Stimulated activated CD4-positive, alpha-beta T cell treated with anti-CD3 and anti-CD28 coated beads, Interleukin-15, amount 100 ng/mL, for 24 hours (primary cell): ENCODE data around the gene IGLON5.

Source experiments
- DNase-seq: peaks from one replicate; pipeline ENCODE4 v3.0.0-alpha.2; 2020

Gene IGLON5

DNA sequence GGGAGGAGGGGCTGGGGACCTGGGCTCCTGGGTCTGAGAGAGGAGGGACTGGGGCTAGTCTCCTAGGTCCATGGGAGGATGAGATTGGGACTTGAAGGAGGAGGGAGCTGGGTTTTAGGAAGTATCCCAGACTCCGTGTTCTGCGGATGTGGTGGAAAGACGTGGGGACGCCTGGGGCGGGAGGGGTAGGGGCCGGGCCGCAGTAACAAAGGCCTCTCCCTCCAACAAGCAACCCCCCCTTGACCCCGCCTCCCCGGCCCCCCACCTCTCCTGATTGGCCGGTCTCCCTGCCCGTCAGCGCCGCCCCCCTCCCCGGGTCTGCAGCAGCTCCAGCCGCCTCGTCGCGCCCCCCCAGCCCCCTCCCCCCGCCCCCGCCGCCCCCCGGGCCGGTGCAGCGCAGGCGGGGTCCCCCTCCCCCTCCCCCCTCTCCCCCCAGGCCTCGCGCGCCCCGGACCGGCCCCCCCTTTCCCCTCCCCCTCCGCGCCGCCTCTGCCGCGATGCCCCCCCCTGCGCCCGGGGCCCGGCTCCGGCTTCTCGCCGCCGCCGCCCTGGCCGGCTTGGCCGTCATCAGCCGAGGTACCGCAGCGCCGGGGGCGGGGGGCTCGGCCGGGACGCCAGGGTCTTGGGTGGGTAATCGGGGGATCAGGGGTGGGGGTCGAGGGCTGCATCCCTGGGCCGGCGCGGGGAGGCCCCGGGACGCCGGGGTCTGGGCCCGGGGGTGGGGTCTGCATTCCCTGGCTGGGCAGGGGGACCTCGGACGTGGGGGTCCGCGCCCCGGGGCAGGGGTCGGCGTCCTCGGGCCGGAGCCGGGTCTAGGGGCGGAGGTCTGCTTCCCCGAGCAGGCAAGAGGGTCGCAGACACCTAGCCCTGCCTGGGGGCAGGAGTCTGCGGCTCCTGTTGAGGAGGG is at the start of gene IGLON5:
IGLON5 (plus strand) TSS at position 294 of the 907 bp plus-strand sequence; CDS start at position 498, 204 bp downstream.
- DNase-seq: no peak

DNA sequence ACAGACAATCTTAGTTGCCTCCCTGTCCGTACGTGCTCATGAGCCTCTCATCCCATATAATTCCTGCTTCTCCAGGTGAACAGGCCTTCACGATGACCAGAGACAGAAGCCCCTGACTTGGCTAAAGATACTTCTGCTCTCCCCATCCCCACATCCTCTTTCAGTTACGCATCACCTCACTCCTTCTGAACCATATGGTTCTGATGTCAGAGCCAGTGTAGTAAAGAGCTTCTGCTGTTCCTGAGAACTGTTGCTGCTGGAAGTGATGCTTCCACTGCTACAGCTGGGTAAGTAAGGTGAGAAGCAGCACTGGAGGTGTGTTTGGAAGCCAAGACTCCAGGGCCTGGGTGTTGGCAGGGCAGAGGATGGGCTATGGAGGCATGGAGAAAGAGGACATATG is 47.6 kb upstream of the IGLON5 start:
- no peak for DNase-seq

DNA sequence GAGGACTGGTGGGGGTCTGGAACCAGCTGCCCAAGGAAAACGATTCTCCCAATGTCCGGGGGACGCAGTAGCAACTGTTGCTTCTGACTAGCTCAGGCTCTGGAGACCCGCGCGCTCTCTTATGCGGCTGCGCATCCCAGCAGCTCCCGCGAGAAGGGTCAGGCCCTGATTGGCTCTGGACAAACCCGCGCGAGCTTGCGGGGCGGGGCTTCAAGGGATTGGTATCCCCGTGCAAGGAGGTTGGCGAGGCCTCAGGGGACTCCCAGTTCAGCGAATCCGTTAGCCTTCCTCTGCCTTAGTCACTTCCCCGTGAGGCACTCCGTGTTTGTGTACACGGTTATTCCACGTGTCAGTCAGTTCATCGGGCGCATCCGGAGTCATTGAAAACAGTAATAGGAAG is 40.4 kb upstream of the IGLON5 start:
- no peak for DNase-seq

DNA sequence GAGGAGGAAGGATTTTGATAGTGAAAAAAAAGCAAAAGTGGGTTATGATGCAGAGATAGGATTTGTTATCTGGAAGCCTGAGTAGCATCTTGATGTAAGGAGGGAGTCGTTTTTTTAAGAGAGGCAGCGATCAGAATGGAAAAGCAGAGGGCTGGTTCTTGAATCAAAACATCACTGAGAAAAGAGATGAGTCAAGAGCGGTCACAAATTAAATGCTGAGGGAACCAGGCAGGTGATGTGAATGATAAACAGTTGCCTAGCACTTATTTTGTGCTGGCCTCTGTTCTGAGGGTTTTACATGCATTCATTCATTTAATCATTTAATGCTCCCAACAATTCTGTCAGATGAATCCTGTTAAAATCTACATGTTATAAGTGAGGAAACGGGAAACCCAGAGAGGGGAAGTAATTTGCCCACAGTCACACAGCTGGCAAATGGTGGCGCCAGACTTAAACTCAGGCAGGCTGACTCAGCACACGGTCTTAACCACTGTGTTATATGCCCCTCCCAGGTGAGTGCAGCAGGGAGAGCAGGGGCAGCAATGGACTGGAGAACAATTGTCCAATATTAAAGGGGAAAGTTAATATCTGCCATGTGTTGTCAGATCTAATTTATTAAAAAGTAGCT is 39.1 kb upstream of the IGLON5 start:
- DNase-seq: peak; percentile 13

DNA sequence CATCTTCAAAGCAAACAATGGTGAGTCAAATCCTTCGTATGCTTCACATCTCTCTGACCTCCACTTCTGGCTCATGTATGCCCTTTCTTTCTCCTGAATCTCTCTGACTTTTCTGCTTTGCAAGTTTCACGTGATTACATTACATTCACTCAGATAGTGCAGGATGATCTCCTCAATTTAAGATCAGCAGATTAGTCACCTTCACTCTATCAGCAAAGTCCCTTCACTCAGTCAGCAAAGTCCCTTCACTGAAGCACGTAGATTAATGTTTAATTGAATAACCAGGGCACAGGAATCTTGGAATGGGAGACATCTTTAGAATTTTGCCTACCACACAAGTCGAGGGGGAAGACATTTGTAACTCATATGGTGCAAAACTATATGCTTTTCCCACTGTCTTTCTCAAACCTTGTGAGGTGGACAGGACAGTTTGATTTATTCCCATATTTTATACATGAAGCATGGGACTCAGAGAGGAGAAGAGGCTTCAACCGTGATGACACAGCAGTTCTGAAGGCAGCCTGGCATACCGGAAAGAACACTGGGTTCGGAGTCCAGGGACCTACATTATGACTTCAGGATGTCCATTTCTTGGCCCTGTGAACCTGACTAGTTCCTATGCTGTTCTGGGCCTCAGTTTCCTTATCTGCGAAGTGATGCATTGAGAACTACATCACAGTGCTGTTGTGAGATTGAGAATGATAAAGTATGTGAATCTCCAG is 37.2 kb upstream of the IGLON5 start:
- DNase-seq: no peak

DNA sequence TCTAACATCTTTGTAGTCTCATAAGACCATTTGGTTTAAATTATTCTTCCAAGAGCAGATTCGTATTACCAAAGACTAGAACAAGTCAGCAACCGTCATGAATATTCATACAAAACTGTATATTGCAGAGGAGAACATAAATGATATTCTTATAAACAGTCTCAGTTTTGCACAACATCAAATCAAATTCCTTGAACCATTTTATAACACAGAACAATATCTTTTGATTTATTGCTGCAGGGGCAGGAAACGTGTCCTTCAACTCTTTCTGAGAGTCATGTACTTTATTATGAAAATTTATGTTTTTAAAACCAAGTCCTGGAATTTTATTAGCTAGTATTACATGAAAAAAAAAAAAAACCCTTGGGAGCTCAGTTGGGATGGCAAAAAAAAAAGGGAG is 34.3 kb upstream of the IGLON5 start:
- no peak for DNase-seq

DNA sequence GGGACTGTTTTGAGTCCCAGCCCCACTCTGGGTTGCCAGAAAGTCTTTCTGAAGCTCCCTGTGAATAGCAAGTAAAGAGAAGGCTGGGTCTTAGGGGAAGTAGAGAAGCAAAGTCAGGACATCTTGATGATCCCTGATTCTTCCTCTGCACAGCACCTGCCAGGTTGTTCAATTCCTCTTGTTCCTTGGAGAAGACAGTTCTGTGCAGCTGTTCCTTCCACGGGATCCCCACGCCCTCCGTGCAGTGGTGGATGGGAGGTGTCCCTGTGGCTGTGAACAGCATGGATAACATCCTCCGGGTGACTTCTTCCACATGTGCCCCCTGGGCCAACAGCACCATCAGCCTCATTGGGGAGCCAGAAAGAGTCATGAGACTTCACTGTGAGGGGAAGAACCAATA is 29.1 kb upstream of the IGLON5 start:
- no peak for DNase-seq

DNA sequence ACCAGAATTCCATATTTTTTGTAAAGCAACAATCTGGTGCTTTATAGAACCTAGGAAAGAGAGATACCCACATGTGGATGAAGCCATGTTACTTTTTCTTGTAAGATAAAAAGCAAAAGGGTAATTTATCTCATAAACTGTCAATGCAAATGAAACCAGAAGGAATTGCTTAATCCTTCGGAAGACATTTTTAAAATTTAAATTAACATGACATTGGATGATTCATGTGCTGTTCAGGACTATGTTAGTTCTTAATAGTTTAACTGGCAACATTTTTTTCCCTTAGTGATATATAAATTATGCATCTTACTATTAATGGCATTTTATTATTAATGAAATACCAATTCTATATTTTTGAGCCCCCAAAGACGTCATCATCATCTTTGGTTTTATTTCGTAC is 25.8 kb upstream of the IGLON5 start:
- no peak for DNase-seq

DNA sequence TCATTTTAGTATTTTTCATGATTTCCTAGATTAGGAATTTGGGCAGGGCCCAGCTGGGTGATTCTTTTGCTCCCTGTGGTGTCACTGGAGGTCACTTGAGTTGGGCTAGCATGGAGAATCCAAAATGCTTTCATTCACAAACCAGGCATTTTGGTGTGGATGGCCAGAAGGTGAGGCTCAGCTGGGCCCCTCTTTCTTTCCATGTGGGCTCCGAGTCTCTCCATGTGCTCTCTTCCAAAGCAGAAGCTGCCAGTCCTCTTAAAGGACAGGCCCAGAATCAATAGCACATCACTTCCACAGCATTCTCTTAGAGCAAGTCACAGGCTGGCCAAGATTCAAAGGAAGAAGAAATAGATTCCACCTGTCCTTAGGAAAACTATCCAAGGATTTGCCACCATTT is 21.8 kb upstream of the IGLON5 start:
- no peak for DNase-seq

DNA sequence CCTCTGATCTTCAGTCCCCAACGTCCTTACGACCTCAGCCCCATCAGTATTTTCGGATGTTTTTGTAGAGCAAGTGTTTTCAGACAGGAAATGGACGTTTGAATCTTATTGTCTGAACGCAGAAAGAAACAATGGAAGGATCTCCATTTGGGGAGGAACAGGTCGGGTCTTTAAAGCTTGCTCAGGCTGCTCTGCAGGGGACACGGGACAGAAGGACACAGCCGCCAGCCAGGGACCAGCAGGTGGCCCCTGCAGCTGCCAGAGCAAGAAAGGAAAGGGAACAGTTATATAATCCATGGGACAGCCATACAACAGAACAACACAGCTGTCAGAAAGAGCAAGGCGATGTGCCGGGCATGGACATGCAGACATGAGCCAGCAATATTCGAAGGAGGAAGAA is 18.5 kb upstream of the IGLON5 start:
- DNase-seq: no peak

DNA sequence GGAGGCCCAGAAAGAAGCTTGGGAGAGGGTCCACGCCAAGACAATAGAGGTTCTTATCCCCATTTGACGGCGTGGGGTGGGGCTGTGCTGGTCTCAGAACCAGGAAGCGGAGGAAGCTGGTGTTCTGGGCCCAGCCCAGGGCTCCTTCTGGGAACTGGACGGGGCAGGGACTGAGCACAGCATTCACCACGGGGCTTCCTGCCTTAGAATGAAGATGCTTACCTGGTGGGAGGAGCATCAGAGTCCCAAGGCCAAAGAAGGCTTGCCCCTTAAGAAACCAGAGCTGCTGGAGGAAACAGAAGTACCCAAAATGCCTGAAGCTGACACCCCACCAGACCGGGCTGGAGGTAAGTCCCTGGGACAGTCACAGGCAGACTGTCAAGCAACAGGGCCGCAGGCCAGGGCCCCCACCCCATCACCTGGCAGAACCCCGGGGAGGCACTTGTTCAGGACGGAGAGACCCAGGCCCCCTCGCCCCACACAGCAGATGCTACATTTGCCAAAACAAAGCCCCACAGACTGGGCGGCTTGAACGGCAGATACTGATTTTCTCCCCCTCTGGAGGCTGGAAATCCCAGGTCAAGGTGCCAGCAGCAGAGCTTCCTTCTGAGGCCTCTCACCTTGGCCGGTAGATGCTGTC is 17.8 kb upstream of the IGLON5 start:
- DNase-seq: no peak

DNA sequence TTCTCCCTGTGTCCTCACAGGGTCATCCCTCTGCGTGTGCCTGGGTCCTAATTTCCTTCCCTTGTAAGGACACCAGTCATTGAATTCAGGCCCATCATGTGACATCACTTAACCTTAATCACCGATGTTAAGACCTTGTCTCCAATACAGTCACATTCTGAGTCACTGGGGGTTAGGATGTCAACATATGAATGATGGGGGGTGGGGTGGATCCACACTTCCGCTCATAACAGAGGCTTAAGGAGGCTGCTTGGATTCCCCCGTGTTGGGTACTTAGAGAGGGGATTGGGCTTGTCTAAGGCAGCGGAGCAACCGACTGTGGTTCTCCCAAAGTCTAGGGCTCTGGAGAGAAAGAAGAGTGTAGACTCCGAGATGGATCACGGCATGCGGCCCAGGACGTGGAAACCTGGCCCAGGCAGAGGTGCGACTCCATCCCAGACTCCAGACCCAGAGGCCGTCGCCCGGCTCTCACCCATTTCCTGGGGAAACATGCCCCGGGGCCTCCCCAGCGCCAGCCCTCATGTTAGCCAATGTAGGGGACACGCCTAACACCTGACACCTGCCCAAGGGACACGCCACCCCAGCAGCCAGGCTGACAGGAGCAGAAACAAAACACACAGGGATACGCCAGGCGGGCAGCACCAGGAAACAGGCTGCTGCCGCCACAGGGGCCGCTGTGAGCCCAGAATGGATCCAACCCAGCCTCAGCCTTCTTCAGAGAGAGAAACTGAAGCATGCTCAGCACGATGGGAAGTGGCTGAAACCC is 17.1 kb upstream of the IGLON5 start:
- no peak for DNase-seq

DNA sequence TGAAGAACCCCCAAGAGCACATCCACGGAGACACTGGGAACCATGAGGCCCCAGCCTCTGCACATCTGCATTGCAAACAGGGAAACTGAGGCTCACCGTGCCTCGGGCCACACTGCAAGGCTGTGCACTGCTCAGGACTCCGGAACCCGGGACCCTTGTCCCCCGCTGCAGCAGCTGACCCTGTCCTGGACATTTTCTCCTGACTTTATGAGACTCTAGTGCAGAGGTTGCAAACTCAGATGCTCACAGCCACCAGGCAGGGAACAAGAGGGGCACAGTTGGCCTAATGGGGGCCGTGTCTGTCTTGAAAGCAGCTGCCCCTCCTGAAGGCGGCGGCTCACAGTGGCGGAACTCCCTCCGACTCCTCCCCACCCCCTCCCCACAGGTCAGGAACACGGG is 16.5 kb upstream of the IGLON5 start:
- DNase-seq: no peak

DNA sequence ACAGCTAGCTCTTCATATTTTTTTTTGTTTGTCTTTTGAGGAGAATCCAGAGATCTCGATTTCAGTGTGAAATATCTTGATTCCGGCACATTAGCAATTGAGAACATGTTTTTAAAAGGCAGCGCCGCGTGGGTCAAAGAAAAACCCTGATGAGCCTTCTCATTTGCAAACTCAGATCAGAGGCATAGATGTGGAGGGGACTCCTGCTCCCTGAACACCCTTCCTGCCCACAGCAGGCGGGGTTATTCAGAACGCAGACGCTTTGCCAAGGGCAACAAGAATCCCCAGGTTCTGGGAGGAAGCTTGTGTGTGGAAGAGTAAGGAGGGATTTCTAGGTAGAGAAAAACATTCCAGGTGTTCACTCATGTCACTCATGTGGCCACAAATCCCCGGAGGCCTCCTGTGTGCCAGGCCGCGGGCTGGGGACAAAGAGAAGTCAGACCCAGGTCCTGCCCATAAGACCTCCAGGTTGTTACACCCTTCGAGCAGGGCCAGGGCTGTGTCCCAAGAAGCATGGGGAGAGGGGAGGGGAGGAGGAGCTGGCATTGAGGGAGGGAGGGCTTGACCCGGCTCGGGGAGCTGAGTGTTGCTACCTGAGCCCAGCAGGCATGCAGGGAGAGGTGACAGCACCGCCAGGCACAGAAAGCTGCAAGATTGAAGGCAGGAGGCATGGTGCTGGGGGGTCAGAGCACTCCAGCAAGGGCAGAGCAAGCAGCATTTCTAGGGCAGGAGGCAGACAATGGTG is 15.9 kb upstream of the IGLON5 start:
- no peak for DNase-seq

DNA sequence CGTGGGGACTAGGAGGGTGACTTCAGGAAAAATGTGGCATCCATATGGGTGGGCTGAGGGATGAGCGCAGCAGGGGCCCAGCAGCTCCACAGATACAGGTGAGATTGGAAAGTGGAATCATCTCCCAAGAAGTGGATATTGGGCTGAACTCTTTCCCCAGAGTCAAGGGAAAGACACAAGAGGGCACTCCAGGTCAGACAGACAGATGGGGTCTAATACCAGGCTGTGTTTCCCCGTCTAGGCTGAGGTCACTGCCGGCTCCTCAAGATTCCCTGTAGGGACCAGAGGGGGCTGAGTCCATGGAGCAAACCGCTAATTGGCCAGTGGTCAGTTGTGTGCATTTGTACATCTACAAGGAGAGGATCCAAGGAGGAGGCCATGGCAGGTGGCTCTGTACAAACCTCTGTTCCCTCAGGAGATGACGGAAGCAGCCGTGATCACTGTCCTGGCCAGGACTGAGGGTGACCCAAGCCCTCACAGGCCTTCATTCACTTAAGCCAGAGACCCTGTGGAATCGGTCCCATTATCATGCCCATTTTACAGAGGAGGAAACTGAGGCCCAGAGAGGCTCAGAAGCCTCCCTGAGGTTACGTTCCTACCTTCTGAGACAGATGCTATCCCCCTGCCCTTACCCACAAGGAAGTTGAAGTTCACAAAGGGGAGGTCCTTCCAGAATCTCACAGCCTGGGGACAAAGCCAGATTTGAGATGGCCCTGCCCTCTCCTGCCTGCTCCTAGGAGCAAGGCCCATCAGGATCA is 14.9 kb upstream of the IGLON5 start:
- no peak for DNase-seq

DNA sequence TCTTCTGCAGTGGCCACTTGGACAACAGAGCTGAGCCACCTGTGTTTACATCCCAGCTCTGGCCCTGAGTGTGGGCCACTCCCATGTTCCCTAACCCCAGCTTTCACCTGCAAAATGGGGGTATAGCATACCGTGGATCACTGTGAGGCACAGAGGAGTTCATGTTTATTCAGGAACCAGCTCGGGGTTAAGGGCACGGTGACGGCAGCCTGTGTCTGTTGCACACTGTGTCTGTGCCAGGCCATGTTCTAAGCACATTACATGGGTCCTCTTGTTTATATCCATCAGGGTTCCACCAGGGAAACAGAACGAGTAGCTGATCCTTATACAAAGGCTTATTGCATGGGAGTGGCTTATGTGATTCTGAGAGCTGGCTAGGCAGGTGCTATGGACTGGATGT is 14.0 kb upstream of the IGLON5 start:
- no peak for DNase-seq

DNA sequence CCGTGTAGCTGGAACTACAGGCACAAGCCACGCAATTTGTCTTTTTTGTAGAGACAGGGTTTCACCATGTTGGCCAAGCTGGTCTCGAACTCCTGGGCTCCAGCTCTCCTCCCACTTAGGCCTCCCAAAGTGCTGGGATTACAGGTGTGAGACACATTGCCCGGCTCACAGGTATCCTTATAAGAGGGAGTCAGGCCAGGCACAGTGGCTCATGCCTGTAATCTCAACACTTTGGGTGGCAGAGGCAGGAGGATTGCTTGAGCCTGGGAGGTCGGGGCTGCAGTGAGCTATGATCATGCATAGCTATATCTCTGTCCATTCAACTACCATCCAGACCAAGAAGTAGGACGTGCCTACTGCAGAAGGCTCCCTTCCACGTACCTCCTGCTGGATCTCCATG is 10.2 kb upstream of the IGLON5 start:
- no peak for DNase-seq

DNA sequence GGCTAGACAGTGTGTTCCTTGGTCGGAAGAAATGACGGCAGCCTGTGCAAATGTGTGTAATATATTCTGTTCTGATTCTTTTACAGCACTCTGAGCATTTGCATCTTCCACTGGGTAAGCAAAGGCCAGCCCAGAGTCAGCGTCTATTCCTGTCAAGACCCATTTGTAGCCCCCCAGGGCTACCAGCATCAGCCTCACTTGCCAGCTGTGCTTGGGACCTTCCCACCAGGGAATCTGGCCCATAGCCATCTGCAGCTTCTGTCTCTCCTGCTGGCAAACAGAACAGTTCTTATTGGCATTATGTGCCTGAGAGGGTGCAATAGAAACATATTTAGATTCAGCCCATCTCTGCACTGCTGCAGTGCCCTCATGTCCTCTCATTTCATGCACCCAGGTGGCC is 6.0 kb upstream of the IGLON5 start:
- DNase-seq: no peak

DNA sequence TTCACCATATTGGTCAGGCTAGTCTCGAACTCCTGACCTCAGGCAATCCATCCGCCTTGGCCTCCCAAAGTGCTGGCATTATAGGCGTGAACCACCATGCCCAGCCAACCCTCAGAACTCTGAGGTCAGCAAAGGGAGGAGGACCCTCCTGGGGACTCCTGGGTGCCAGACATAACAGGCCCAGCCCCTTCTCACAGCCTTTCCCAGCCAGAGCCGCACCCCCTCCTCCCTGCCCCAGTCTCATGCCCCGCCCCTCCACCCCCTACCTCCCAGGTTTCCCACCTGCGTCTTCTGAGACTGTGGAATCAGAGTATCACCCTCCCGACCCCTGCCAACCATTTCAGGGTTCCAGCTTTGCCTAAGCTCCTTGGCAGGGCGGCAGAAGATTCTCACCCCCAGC is 5.2 kb downstream of the IGLON5 start:
- DNase-seq: no peak

DNA sequence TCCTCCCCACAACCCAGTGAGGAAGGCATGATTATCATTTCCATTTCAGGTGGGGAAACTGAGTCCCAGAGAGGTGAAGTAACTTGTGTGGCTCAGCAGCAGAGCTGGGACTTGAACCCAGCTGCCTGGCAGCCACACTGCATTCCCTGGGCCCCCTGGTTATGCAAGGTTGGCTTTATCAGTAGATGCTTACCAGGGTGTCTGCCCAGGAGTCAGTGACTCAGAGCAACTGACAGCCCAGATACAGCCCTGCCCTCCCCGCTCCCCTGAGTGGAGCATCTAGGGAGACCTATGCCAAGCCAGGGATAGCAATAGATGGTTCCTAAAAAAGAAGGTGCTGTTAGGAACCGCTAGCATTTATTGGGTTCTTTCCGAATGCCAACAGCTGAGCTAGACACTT is 5.9 kb downstream of the IGLON5 start:
- no peak for DNase-seq

DNA sequence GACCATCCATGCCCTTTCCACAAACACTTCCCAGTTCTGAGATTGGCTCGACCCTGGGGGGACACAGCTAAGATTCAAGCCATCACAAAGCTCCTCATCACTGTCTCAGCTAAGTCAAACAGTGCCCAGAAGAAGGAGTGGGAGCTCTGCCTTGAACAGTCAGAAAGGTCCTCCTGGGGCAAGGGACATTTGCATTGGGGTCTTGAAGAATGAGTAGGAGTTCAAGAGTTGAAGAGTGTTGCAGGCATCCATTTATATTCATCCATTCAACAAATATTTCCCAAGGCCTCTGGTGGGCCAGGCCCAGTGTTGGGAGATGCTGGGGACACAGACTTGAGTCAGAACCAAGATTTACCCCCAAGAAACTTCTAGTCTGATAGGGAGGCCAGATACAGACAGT is 6.5 kb downstream of the IGLON5 start:
- no peak for DNase-seq
